Measurements from ENCODE around the gene HIP1R.
"Not testable (repeated sequence)": the region's sequence is repeated elsewhere in the genome, so short reads cannot be mapped to it uniquely, and the experiment has no call there.

Gene HIP1R

GRCh38 chr12:122891661-122892525 lies 56.6 kb downstream of the HIP1R start:
- no peak for DNase-seq (ENCODE audit: low read depth, low spot score)

- DNase-seq (ENCODE audit: low read depth, low spot score) = not testable (repeated sequence)
Measured at GRCh38 chr12:122892724-122893123, 57.5 kb downstream of the HIP1R start.

- no peak for DNase-seq (ENCODE audit: low read depth, low spot score)
Measured at GRCh38 chr12:122893208-122894153, 58.2 kb downstream of the HIP1R start.

DNA sequence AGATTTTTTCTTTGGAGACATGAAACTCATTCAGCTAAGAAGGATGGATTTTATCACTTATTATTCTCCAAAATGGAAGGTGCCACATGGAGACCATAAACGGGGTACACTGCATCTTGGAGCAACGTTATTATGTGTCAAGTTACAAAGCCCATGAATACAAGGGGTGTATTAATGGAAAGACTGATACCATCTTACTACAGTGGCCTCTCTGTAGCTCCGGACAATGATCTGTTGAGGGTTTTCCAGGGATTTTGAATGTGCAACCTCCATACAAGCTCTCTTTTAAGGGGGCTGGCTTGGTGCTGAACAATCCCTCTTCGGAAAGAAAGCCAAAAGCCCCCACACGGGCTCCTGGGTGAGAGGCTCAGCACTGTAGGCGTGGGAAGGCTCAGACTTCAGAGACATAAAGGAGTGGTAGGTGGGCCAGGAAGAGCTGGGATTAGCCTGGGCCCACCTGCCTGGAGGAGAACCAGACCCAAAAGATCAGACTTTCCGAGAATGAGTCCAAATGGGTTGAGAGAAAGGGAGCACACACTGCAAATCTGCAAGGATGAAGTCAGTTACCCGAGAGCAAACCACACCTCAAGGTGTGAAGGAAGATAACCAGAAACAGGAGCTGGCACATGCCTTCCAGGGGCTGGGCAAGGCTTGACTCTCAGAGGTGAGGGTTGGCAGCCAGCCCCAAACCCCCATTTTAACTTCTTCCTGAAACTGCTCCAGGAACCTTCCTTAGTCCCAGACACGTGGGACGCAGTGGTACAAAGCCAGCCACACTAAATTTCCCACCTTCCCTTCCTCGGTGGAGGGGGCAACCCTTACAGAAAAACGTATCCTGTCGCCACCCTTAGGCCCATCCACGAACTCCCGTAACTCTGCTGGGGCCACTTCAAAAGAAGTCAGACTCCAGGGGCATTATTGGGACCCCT lies 59.2 kb downstream of the HIP1R start:
- DNase-seq (ENCODE audit: low read depth, low spot score) = no peak

DNA sequence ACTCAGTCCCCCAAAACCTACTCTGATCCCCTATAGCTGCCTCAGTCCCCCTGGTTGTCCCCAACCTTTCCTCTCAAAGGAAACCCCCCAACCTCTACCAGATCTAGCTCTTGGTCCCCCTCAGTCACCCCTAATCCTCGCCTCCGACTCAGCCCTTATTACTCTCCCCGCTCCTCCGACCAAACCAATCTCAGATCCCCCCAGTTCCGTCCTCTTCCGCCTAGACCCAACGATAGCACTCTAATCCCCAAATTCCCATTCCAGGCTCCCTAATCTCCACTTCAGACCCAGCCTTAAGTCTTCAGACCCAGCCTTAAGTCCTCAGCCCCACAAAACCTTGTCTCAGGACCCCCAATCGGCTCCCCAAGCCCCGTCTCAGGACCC lies 60.1 kb downstream of the HIP1R start:
- no peak for DNase-seq (ENCODE audit: low read depth, low spot score)

GRCh38 chr12:122895704-122896636 lies 60.7 kb downstream of the HIP1R start, which contains the start of gene VPS37B:
Gene VPS37B (minus strand): TSS chr12:122896124. CDS start chr12:122896062, 62 bp downstream.
- no peak for DNase-seq (ENCODE audit: low read depth, low spot score)

GRCh38 chr12:122896662-122897061 lies 61.4 kb downstream of the HIP1R start:
- no peak for DNase-seq (ENCODE audit: low read depth, low spot score)

DNA sequence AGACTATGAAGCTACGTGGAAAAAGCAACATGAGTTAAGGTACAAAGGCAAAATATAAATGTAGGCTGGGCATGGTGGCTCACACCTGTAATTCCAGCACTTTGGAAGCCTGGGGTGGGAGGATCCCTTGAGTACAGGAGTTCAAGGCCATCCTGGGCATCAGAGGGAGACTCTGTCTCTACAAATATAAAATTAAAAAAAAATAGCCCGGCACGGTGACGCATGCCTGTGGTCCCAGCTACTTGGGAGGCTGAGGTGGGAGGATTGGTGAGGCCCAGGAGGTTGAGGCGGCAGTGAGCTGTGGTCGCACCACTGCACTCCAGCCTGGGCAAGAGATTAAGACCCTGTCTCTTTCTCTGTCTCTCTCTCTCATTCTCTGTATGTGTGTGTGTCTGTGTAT lies 64.6 kb downstream of the HIP1R start:
- DNase-seq (ENCODE audit: low read depth, low spot score) = no peak

DNA sequence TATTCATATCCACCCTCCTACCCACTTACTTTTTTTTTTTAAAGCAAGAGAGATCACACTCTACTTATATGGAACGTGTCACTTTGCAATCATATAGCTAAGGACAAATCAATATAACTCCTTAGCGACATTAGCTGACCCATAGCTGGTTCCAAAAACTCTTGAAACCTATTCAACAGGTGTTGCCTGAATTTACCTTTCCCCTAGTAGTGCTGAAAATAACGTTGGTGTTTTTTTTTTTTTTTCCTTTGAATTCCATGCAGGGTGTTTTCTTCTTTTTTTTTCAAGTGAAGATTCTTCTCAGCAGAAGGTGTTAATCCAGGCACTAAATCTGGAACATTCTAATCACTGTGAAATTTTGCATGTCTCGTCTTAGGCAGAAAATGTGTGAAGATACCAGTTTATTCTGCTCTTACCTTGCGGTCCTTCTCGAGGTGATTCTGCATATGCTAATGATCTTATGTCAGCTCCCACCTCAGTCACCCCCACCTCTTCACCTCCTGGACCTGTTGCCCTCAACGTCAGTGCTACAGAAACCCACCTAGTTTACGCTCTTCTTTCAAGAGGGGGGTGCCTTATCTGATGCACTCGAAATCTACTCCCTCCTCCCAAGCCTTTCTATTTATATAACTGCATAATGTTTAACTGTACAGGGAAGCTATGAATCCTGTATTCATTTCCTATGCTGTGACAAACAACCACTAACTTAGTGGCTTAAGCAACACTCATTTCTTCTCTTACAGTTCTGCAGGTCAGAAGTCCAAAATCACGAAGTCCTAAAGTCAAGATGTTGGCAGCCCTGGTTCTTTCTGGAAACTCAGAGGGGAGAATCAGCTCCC lies 67.8 kb downstream of the HIP1R start:
- no peak for DNase-seq (ENCODE audit: low read depth, low spot score)

DNA sequence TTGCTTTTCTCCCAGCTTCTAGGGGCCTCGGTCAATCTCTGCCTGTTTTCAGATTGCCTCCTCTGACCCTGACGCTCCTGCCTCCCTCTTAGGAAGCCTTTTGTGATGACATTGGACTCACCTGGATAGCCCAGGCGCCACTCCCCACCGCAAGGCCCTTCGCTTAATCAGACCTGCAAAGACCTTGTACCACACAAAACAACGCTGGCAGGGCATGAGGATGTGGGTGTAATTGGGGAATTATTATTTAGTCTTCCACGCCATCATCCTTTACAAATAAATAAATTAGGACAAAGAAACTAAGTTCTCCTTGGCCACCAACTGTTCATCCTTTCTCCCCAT lies 68.4 kb downstream of the HIP1R start:
- DNase-seq (ENCODE audit: low read depth, low spot score) = no peak

DNA sequence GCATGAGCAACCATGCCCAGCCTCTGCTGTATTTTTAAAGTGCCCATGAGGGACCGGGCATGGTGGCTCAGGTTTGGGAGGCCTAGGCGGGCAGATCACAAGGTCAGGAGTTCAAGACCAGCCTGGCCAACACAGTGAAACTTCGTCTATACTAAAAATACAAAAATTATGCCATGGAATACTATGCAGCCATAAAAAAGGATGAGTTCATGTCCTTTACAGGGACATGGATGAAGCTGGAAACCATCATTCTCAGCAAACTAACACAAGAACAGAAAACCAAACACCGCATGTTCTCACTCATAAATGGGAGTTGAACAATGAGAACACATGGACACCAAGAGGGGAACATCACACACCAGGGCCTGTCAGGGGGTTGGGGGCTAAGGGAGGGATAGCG lies 70.0 kb downstream of the HIP1R start:
- not testable (repeated sequence) for DNase-seq (ENCODE audit: low read depth, low spot score)

DNA sequence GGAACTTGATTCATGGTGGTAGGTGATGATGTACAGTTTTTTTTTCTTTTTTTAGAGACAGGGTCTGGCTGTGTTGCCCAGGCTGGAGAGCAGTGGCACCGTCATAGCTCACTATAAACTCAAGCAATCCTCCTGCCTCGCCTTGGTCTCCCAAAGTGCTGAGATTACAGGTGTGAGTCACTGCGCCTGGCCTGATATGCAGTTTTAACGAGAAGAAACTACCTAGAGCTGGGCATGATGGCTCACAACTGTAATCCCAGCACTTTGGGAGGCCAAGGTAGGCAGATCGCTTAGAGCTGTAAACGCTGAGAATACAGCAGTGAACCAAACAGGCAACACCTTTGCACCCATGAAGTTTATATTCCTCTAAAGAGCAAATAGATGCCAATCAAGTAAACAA lies 73.7 kb downstream of the HIP1R start:
- no peak for DNase-seq (ENCODE audit: low read depth, low spot score)

DNA sequence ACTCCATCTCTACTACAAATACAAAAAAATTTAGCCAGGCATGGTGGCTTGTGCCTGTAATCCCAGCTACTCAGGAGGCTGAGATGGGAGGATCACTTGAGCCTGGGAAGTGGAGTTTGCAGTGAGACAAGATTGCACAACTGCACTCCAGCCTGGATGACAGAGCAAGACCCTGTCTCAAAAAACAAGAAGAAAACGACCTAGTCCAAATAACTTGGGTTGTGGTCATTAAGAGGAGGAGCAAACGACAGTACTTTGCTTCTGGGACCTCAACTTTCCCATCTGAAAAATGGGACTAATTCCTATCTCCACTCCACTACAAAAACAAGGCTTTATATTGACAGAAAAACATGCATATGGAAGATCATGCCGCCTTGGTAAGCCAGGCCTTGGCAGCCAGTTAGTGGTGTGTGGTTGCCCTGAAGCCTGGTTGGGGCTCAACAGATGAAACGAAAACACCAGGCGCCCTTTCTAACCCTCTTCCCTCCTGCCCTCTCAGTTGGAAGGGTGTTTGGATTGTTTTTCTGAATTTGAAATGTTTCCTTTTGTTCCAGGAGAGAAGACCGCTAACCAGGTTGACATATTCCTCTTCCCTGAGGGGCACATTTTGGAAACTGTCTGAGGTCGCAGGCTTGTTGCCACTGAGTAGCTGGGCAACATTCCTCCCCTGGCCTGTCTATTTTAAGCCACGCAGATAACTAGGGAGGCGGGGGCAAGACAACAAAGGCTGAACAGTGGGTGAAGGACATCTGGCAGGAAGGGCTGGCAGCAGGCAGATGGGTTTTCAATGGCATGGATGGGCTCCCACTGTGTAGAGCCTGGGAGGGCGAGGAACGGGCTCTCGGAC lies 74.4 kb downstream of the HIP1R start:
- DNase-seq (ENCODE audit: low read depth, low spot score) = no peak
